HepG2 (cell line): ENCODE measurements around the gene NDUFA8. TPM values are rescaled to one million over a fixed set of nuclear protein-coding genes. Genes with fewer than 3 reads are reported as not detected.
A peak's percentile ranks its signal among the peaks of the same experiment; 100 is the strongest.

Source experiments
- ATAC-seq: fragments of 200-7000 bp; cut with Tn5 transposase; 3 replicates; pipeline ENCODE4 v1.9.1; 2020; ENCODE audit warnings: mild to moderate bottlenecking, moderate library complexity
- BruUV-seq: library from RNA; stranded (reverse); fragments of 400-500 nt; replicated peaks from 2 replicates; lab custom pipeline; 2021; lab: Mats Ljungman, UMichigan
- CTCF ChIA-PET: fragments of 300-600 bp; formaldehyde crosslinking; extraction: SDS; loops from one replicate; lab custom pipeline; 2021; ENCODE audit warnings: low total read pairs, inconsistent platforms, low intra/inter-chr PET ratio; lab: Yijun Ruan, JAX
- POLR2A ChIA-PET: fragments of 350-600 bp; sonication (Branson Sonifier 250); formaldehyde crosslinking; loops from one replicate; lab custom pipeline; 2020; ENCODE audit warnings: antibody characterized with exemption, inconsistent platforms; lab: Yijun Ruan, JAX
- DNase-seq: peaks from one replicate; pipeline ENCODE4 v3.0.0-alpha.2; 2015; ENCODE audit warnings: low spot score
- FAIRE-seq: peaks from 3 replicates; lab custom pipeline; 2011; peaks lifted over from hg19 to GRCh38; lab: Jason Lieb, UNC
- H2AFZ ChIP-seq: one replicate; pipeline ENCODE4 v1.6.1; 2011; ENCODE audit warnings: low read length, inconsistent platforms
- H3K27ac ChIP-seq: fragments of 300-600 bp; 3 replicates; pipeline ENCODE4 v1.8.0; 2011; ENCODE audit warnings: mixed run types, mild to moderate bottlenecking, mixed read lengths, low read length, inconsistent platforms; ENCODE audit not compliant: insufficient read depth; ENCODE audit errors: extremely low read length
- H3K27me3 ChIP-seq, 2 experiments: fragments of 200-600 bp in 1 of 2; 2 replicates in 1 of 2; 3 replicates in 1 of 2; pipeline versions ENCODE4 v1.6.0 to v1.8.0; 2011; ENCODE audit warnings: low read length in 2 of 2, mild to moderate bottlenecking in 2 of 2, moderate library complexity in 2 of 2, inconsistent platforms in 1 of 2; ENCODE audit not compliant: insufficient read depth in 2 of 2, control insufficient read depth in 1 of 2
- H3K36me3 ChIP-seq, 2 experiments: fragments of 200-600 bp in 1 of 2; replicated peaks in 1 of 2; 2 replicates in 1 of 2; 3 replicates in 1 of 2; pipeline versions ENCODE4 v1.5.1 to v1.8.0; 2011; ENCODE audit warnings: low read length in 2 of 2, inconsistent platforms in 1 of 2; ENCODE audit not compliant: insufficient read depth in 2 of 2, control insufficient read depth in 1 of 2
- H3K4me1 ChIP-seq: 2 replicates; pipeline ENCODE4 v1.5.1; 2012; ENCODE audit warnings: low read length, inconsistent platforms; ENCODE audit not compliant: insufficient read depth
- H3K4me2 ChIP-seq: 2 replicates; pipeline ENCODE4 v1.6.0; 2011; ENCODE audit warnings: low read depth, low read length, inconsistent platforms
- H3K4me3 ChIP-seq, 3 experiments: fragments of 200-600 bp in 1 of 3; sonication (generic), shearing (Covaris generic) in 1 of 3; replicated peaks in 1 of 3; 2 replicates each; pipeline ENCODE4 v1.5.1; 2011 to 2016; ENCODE audit warnings: low read length in 3 of 3, inconsistent platforms in 2 of 3, low read depth in 2 of 3, mild to moderate bottlenecking in 2 of 3, control low read depth in 1 of 3, mixed read lengths in 1 of 3; ENCODE audit not compliant: insufficient read depth in 1 of 3
- H3K79me2 ChIP-seq: one replicate; pipeline ENCODE4 v1.6.1; 2011; ENCODE audit warnings: low read length, inconsistent platforms; ENCODE audit not compliant: insufficient read depth
- H3K9ac ChIP-seq: 2 replicates; pipeline ENCODE4 v1.6.0; 2011; ENCODE audit warnings: mild to moderate bottlenecking, low read depth, low read length, inconsistent platforms; ENCODE audit not compliant: insufficient read depth
- H3K9me3 ChIP-seq: 2 replicates; pipeline ENCODE4 v1.5.1; 2012; ENCODE audit warnings: mild to moderate bottlenecking, low read length
- H4K20me1 ChIP-seq: 2 replicates; pipeline ENCODE4 v1.6.0; 2011; ENCODE audit warnings: inconsistent platforms, mild to moderate bottlenecking, low read length, moderate library complexity; ENCODE audit not compliant: insufficient read depth
- CTCF ChIP-seq: sonication (generic); formaldehyde crosslinking; IDR thresholded peaks from 2 replicates; pipeline ENCODE4 v1.5.0; 2020; ENCODE audit warnings: mild to moderate bottlenecking, missing genetic modification reagents, moderate library complexity
- HMGXB4 ChIP-seq, 2 experiments: sonication (generic) in 1 of 2; formaldehyde crosslinking in 1 of 2; IDR thresholded peaks; 2 replicates each; pipeline versions ENCODE4 v1.4.0 to v1.6.1; 2018 to 2020; ENCODE audit warnings: missing genetic modification reagents in 2 of 2, borderline replicate concordance in 1 of 2, low read depth in 1 of 2, mild to moderate bottlenecking in 1 of 2, missing biosample characterization in 1 of 2
- HNF1B ChIP-seq: sonication (generic); formaldehyde crosslinking; IDR thresholded peaks from 2 replicates; pipeline ENCODE4 v1.5.1; 2020; ENCODE audit warnings: mild to moderate bottlenecking, moderate library complexity, missing genetic modification reagents
- HOXA3 ChIP-seq: sonication (generic); formaldehyde crosslinking; IDR thresholded peaks from 2 replicates; pipeline ENCODE4 v1.5.0; 2020; ENCODE audit warnings: missing genetic modification reagents
- KMT2B ChIP-seq: IDR thresholded peaks from 2 replicates; pipeline ENCODE4 v1.6.1; 2016; ENCODE audit warnings: missing genetic modification reagents, missing compliant biosample characterization
- NR2F1 ChIP-seq, 2 experiments: fragments of 450-650 bp in 1 of 2; formaldehyde crosslinking in 1 of 2; IDR thresholded peaks; 2 replicates each; pipeline versions ENCODE4 v1.5.0 to v1.6.1; 2016 to 2020; ENCODE audit warnings: mild to moderate bottlenecking in 1 of 2, missing compliant biosample characterization in 1 of 2, missing genetic modification reagents in 1 of 2, moderate library complexity in 1 of 2
- NR2F2 ChIP-seq: IDR thresholded peaks from 2 replicates; pipeline ENCODE4 v1.6.1; 2012; ENCODE audit warnings: low read depth, inconsistent platforms, borderline replicate concordance
- NR2F6 ChIP-seq, 2 experiments: IDR thresholded peaks; 2 replicates each; pipeline ENCODE4 v1.6.1; 2016; ENCODE audit warnings: antibody characterized with exemption in 1 of 2, mild to moderate bottlenecking in 1 of 2
- PPARG ChIP-seq: conservative IDR thresholded peaks from 2 replicates; pipeline ENCODE4 v1.6.1; 2016; ENCODE audit warnings: missing biosample characterization, missing genetic modification reagents
- SMC3 ChIP-seq: IDR thresholded peaks from 2 replicates; pipeline ENCODE4 v1.6.1; 2011; ENCODE audit warnings: low read length, improper control_type of control experiment
- STAG1 ChIP-seq: sonication (generic); formaldehyde crosslinking; IDR thresholded peaks from 2 replicates; pipeline ENCODE4 v1.4.0; 2020; ENCODE audit warnings: missing genetic modification reagents
- TFAP4 ChIP-seq: sonication (generic); IDR thresholded peaks from 2 replicates; pipeline ENCODE4 v1.6.1; 2016; ENCODE audit warnings: low read depth, borderline replicate concordance
- TFE3 ChIP-seq: IDR thresholded peaks from 2 replicates; pipeline ENCODE4 v1.6.1; 2016
- ZNF501 ChIP-seq: sonication (generic); formaldehyde crosslinking; IDR thresholded peaks from 2 replicates; pipeline ENCODE4 v1.5.1; 2020; ENCODE audit warnings: mild to moderate bottlenecking, moderate library complexity, missing genetic modification reagents
- ZNF7 ChIP-seq: IDR thresholded peaks from 2 replicates; pipeline ENCODE4 v1.6.1; 2016; ENCODE audit warnings: missing biosample characterization, missing genetic modification reagents
- WGBS: methylation state at CpG from one replicate; pipeline ENCODE4 v1.1.6; 2017; ENCODE audit warnings: low lambda C conversion rate; 5-methylcytosine and 5-hydroxymethylcytosine counted together
- in situ Hi-C: cut with HindIII; loops from 2 replicates; pipeline ENCODE4 v1.10.0; 2017; ENCODE audit warnings: low pct_unique_long_range_greater_than_20kb; ENCODE audit not compliant: extremely low pct_ligation_motif_present
- intact Hi-C: fragments of 100-400 bp; cut with micrococcal nuclease; formaldehyde crosslinking; loops from one replicate; pipeline ENCODE4 v1.10.0; 2022; ENCODE audit not compliant: unreplicated experiment
- polyA plus RNA-seq, 8 experiments: library from polyadenylated mRNA; depleted of rRNA in 3 of 8; stranded (reverse) in 7 of 8; unstranded in 1 of 8; fragments of >200 nt; fragmentation: Illumina TruSeq in 4 of 8; extraction: Trizol in 4 of 8; gene quantifications; 2 replicates each; pipeline versions ENCODE4 v1.2.1 to v1.2.3, GENCODE V29; 2011 to 2016; ENCODE audit warnings: low read depth in 4 of 8, missing spikeins in 1 of 8, mixed read lengths in 1 of 8; ENCODE audit not compliant: insufficient read depth in 1 of 8
- total RNA-seq, 5 experiments: library from RNA; depleted of rRNA; stranded (reverse); fragments of >200 nt; fragmentation: Illumina TruSeq; extraction: Trizol; gene quantifications; 2 replicates each; pipeline ENCODE4 v1.2.3, GENCODE V29; 2016; ENCODE audit warnings: low read depth in 1 of 5

The NDUFA8 gene
- total and polyA plus RNA-seq, 2 of the 13 experiments (the other 11 are each of a cell fraction or from before 2014, with no cell fraction given) = 68.6 to 71.7 TPM

GRCh38 chr9:122099271-122099869 is 60.2 kb downstream of the NDUFA8 start:
- peaks cover 23% of the 10 kb centered on the region for H3K4me1 ChIP-seq
- no peak overlapping the region for H3K9ac ChIP-seq
- H2AFZ ChIP-seq = peak overlapping the region; percentile 29
- H3K27me3 ChIP-seq = peaks cover 0 to 13% of the 10 kb centered on the region in 2 experiments
- ChIA-PET POLR2A (interaction anchor here (1.4 kb wide), 1 partner anchor 24 kb away, joined by 4 read pairs; no protein-coding TSS in a partner anchor), CTCF (interaction anchor here (0.7 to 4.0 kb wide), 4 partner anchors 24 to 251 kb away, joined by 3 to 87 read pairs (median 16); no protein-coding TSS in a partner anchor)
- intact Hi-C loops = loop anchor here (1.0 to 5.0 kb wide), 6 partner anchors 8 to 713 kb away; partner anchors contain the start of genes MRRF and RBM18
- H3K4me2 ChIP-seq = peak overlapping the region; percentile 53
- ATAC-seq (peak; percentile 88), FAIRE-seq (peak; percentile 91), DNase-seq (peak; percentile 60)
- no peaks in the 10 kb centered on the region for H3K79me2 ChIP-seq
- H4K20me1 ChIP-seq = no peaks in the 10 kb centered on the region
- 31% methylated on average over 13 of the region's 16 CpGs for WGBS
- no TSS peak for BruUV-seq
- H3K9me3 ChIP-seq = peaks cover 7% of the 10 kb centered on the region
- no peaks in the 10 kb centered on the region for H3K36me3 ChIP-seq
- in situ Hi-C loops = loop anchor here (5.0 to 10.0 kb wide), 2 partner anchors 248 to 355 kb away; no protein-coding TSS in a partner anchor
- H3K4me3 ChIP-seq = peak overlapping the region in 1 of 3 experiments; percentile 56; a peak in 1 of 6 replicates
- H3K27ac ChIP-seq = no peak overlapping the region
- TF ChIP-seq HOXA3 (CRISPR knock-in tag) = no peak
- peak; percentile 68 for TF ChIP-seq ZNF7 (CRISPR knock-in tag)
- TF ChIP-seq KMT2B = no peak
- TF ChIP-seq NR2F1 (CRISPR knock-in tag; IDR thresholded peaks at IDR 0.05) = peak; percentile 60 to 75; a peak in 3 of 4 replicates
- TF ChIP-seq TFAP4 = peak; percentile 60; the same call in 1 of the 2 replicates
- peak in 1 of 2 experiments; percentile 42; a peak in 1 of 4 replicates for TF ChIP-seq HMGXB4 (CRISPR knock-in tag; IDR thresholded peaks at IDR 0.05; ENCODE audit: borderline replicate concordance in 1 of 2, low read depth in 1 of 2)
- peak; percentile 88 for TF ChIP-seq STAG1 (CRISPR knock-in tag)
- TF ChIP-seq CTCF (CRISPR knock-in tag) = peak; percentile 83
- TF ChIP-seq TFE3 (CRISPR knock-in tag) = no peak
- TF ChIP-seq SMC3 = peak; percentile 80
- TF ChIP-seq HNF1B (CRISPR knock-in tag) = peak; percentile 24; the same call in 1 of the 2 replicates
- peak; percentile 94 for TF ChIP-seq NR2F6 (IDR thresholded peaks at IDR 0.05)
- peak; percentile 90 for TF ChIP-seq NR2F6 (CRISPR knock-in tag; IDR thresholded peaks at IDR 0.05)
- peak; percentile 64; the same call in 1 of the 2 replicates for TF ChIP-seq NR2F2
- 0 out of 2 replicates have a peak, but pooled peaks have one; percentile 27 for TF ChIP-seq PPARG
- TF ChIP-seq ZNF501 (CRISPR knock-in tag) = 0 out of 2 replicates have a peak, but pooled peaks have one; percentile 32
